SK-N-SH (cell line): ENCODE measurements around the gene PLEKHG5. TPM values are rescaled to one million over a fixed set of nuclear protein-coding genes. Genes with fewer than 3 reads are reported as not detected.
A peak's percentile ranks its signal among the peaks of the same experiment; 100 is the strongest.

Experiments used
- CTCF ChIA-PET: fragments of 300-600, 350-600 bp; formaldehyde crosslinking; extraction: SDS; loops from one replicate; lab custom pipeline; 2021; lab: Yijun Ruan, JAX
- POLR2A ChIA-PET: fragments of 350-600 bp; sonication (Branson Sonifier 250); formaldehyde crosslinking; extraction: SDS; loops from one replicate; lab custom pipeline; 2020; ENCODE audit warnings: antibody characterized with exemption, inconsistent platforms; lab: Yijun Ruan, JAX
- DNase-seq: peaks from one replicate; pipeline ENCODE4 v3.0.0; 2012
- H2AFZ ChIP-seq: fragments of 200-600 bp; sonication (generic); 2 replicates; pipeline ENCODE4 v1.8.1; 2016; ENCODE audit warnings: antibody characterized with exemption, mild to moderate bottlenecking, low read depth
- H3F3A ChIP-seq: fragments of 200-600 bp; sonication (generic); replicated peaks from 2 replicates; pipeline ENCODE3; 2016; ENCODE audit warnings: antibody characterized with exemption, mild to moderate bottlenecking; ENCODE audit not compliant: insufficient read depth
- H3K27ac ChIP-seq, 2 experiments: fragments of 200-500 bp in 1 of 2; fragments of 200-600 bp in 1 of 2; sonication (Bioruptor generic) in 1 of 2; sonication (generic), shearing (Covaris generic) in 1 of 2; 2 replicates each; pipeline versions ENCODE4 v1.5.1 to v1.6.1; 2014 to 2016; ENCODE audit warnings: low read depth in 2 of 2, inconsistent platforms in 1 of 2, low read length in 1 of 2, mild to moderate bottlenecking in 1 of 2, mixed read lengths in 1 of 2
- H3K27me3 ChIP-seq: fragments of 200-600 bp; sonication (generic), shearing (Covaris generic); 2 replicates; pipeline ENCODE4 v1.6.1; 2016; ENCODE audit warnings: mixed run types; ENCODE audit not compliant: insufficient read depth
- H3K36me3 ChIP-seq, 2 experiments: fragments of 200-500 bp in 1 of 2; fragments of 200-600 bp in 1 of 2; sonication (Bioruptor generic) in 1 of 2; sonication (generic) in 1 of 2; replicated peaks in 1 of 2; 2 replicates each; pipeline versions ENCODE3 to v1.5.1; 2014 to 2016; ENCODE audit warnings: low read length in 1 of 2, mild to moderate bottlenecking in 1 of 2; ENCODE audit not compliant: insufficient read depth in 2 of 2, control insufficient read depth in 1 of 2
- H3K4me1 ChIP-seq, 2 experiments: fragments of 200-500 bp in 1 of 2; fragments of 200-600 bp in 1 of 2; sonication (Bioruptor generic) in 1 of 2; sonication (generic), shearing (Covaris generic) in 1 of 2; 2 replicates each; pipeline versions ENCODE4 v1.5.1 to v1.6.1; 2014 to 2016; ENCODE audit warnings: low read depth in 1 of 2, low read length in 1 of 2, mixed run types in 1 of 2; ENCODE audit not compliant: insufficient read depth in 2 of 2, control insufficient read depth in 1 of 2
- H3K4me2 ChIP-seq: fragments of 200-600 bp; sonication (generic), shearing (Covaris generic); 2 replicates; pipeline ENCODE4 v1.6.1; 2017; ENCODE audit warnings: mixed run types
- H3K4me3 ChIP-seq, 2 experiments: fragments of 200-500 bp in 1 of 2; fragments of 200-600 bp in 1 of 2; sonication (Bioruptor generic) in 1 of 2; sonication (generic), shearing (Covaris generic) in 1 of 2; 2 replicates each; pipeline versions ENCODE4 v1.5.1 to v1.8.1; 2014 to 2016; ENCODE audit warnings: low read depth in 2 of 2, inconsistent platforms in 1 of 2, low read length in 1 of 2, mild to moderate bottlenecking in 1 of 2, mixed read lengths in 1 of 2, moderate library complexity in 1 of 2
- H3K79me2 ChIP-seq: fragments of 200-600 bp; sonication (generic); 2 replicates; pipeline ENCODE4 v1.8.1; 2017; ENCODE audit warnings: mild to moderate bottlenecking; ENCODE audit not compliant: insufficient read depth
- H3K9ac ChIP-seq: fragments of 200-600 bp; sonication (generic); 2 replicates; pipeline ENCODE4 v1.6.1; 2017; ENCODE audit warnings: mixed run types
- H3K9me2 ChIP-seq: fragments of 200-600 bp; sonication (generic); 2 replicates; pipeline ENCODE4 v1.6.1; 2017; ENCODE audit warnings: mixed run types
- H3K9me3 ChIP-seq: fragments of 200-600 bp; sonication (generic); 2 replicates; pipeline ENCODE4 v1.6.1; 2017; ENCODE audit warnings: mixed run types, mild to moderate bottlenecking, moderate library complexity
- H4K20me1 ChIP-seq: fragments of 200-600 bp; sonication (generic); 2 replicates; pipeline ENCODE4 v1.6.1; 2017; ENCODE audit warnings: mild to moderate bottlenecking, mixed run types; ENCODE audit not compliant: insufficient read depth
- ELF1 ChIP-seq: IDR thresholded peaks from 2 replicates; pipeline ENCODE4 v1.4.0; 2012
- EP300 ChIP-seq, 2 experiments: IDR thresholded peaks; 2 replicates each; pipeline versions ENCODE4 v1.4.0 to v1.6.1; 2012; ENCODE audit warnings: borderline replicate concordance in 1 of 2, low read depth in 1 of 2, low read length in 1 of 2
- EZH2phosphoT487 ChIP-seq: fragments of 200-600 bp; sonication (generic); IDR thresholded peaks from 2 replicates; pipeline ENCODE4 v1.6.1; 2017; ENCODE audit warnings: low read depth, mixed run types, mild to moderate bottlenecking, antibody characterized with exemption, moderate library complexity, borderline replicate concordance
- FOXJ3 ChIP-seq: sonication (generic); formaldehyde crosslinking; IDR thresholded peaks from 2 replicates; pipeline ENCODE4 v1.5.1; 2020; ENCODE audit warnings: mild to moderate bottlenecking, missing genetic modification reagents
- GATA2 ChIP-seq: sonication (generic); formaldehyde crosslinking; IDR thresholded peaks from 2 replicates; pipeline ENCODE4 v1.5.0; 2020; ENCODE audit warnings: mild to moderate bottlenecking, missing genetic modification reagents
- JUND ChIP-seq: IDR thresholded peaks from 2 replicates; pipeline ENCODE4 v1.4.0; 2012
- NFIC ChIP-seq: IDR thresholded peaks from 2 replicates; pipeline ENCODE4 v1.4.0; 2012; ENCODE audit warnings: borderline replicate concordance
- NRF1 ChIP-seq: IDR thresholded peaks from 2 replicates; pipeline ENCODE4 v1.6.1; 2012; ENCODE audit warnings: low read depth, mild to moderate bottlenecking, low read length
- RAD21 ChIP-seq: IDR thresholded peaks from 2 replicates; pipeline ENCODE4 v1.6.1; 2012; ENCODE audit warnings: mild to moderate bottlenecking, low read length
- RFX5 ChIP-seq: IDR thresholded peaks from 2 replicates; pipeline ENCODE4 v1.6.1; 2012; ENCODE audit warnings: mild to moderate bottlenecking, improper control_type of control experiment, low read length
- SIN3A ChIP-seq: IDR thresholded peaks from 2 replicates; pipeline ENCODE4 v1.6.1; 2012; ENCODE audit warnings: low read depth, mild to moderate bottlenecking, low read length, moderate library complexity, borderline replicate concordance
- SMC3 ChIP-seq: IDR thresholded peaks from 2 replicates; pipeline ENCODE4 v1.6.1; 2012; ENCODE audit warnings: low read depth, low read length, improper control_type of control experiment
- WGBS: methylation state at CpG from one replicate; pipeline ENCODE4 v1.1.6; 2017; ENCODE audit warnings: low lambda C conversion rate; 5-methylcytosine and 5-hydroxymethylcytosine counted together
- polyA plus RNA-seq, 3 experiments: library from polyadenylated mRNA; depleted of rRNA; stranded (reverse); fragments of >200 nt; gene quantifications; 2 replicates each; pipeline ENCODE4 v1.2.3, GENCODE V29; 2012
- TF ChIP-seq, protein P1 (sequence below): fragments of 200-600 bp; sonication (generic); IDR thresholded peaks from 2 replicates; pipeline ENCODE4 v1.6.1; 2017; ENCODE audit warnings: antibody characterized with exemption, mild to moderate bottlenecking, moderate library complexity
- TF ChIP-seq, protein P2 (sequence below): fragments of 150-350 bp; IDR thresholded peaks from 2 replicates; pipeline ENCODE4 v1.6.1; 2017; ENCODE audit warnings: antibody characterized with exemption, low read length, low read depth, borderline replicate concordance
- TF ChIP-seq, protein P3 (sequence below): fragments of 150-350 bp; IDR thresholded peaks from 2 replicates; pipeline ENCODE4 v1.6.1; 2016; ENCODE audit warnings: mild to moderate bottlenecking, low read depth, low read length

PLEKHG5 gene
- polyA plus RNA-seq, 1 of the 3 experiments (the other 2 are of a cell fraction), result 14.9 TPM

DNA sequence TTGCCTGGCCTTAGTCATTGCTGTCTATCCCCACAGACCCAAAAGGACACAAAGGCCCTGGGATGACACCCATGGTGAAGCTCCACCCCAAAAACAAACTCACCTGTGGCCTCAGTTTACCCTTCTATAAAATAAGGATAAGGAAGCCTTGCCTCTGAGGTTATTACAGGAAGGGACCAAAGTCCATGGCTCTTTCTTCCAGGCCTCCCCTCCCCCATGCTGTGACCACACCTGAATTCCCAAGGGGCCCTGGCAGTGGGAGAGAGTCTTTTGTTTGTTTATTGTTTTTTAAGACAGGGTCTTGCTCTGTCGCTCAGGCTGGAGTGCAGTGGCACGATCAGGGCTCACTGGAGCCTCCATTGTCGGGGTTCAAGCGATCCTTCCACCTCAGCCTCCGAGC, 15.0 kb downstream of the PLEKHG5 start:
- WGBS, result 96% methylated on average over 5 of the region's 5 CpGs
- POLR2A ChIA-PET, result no interaction called here

DNA sequence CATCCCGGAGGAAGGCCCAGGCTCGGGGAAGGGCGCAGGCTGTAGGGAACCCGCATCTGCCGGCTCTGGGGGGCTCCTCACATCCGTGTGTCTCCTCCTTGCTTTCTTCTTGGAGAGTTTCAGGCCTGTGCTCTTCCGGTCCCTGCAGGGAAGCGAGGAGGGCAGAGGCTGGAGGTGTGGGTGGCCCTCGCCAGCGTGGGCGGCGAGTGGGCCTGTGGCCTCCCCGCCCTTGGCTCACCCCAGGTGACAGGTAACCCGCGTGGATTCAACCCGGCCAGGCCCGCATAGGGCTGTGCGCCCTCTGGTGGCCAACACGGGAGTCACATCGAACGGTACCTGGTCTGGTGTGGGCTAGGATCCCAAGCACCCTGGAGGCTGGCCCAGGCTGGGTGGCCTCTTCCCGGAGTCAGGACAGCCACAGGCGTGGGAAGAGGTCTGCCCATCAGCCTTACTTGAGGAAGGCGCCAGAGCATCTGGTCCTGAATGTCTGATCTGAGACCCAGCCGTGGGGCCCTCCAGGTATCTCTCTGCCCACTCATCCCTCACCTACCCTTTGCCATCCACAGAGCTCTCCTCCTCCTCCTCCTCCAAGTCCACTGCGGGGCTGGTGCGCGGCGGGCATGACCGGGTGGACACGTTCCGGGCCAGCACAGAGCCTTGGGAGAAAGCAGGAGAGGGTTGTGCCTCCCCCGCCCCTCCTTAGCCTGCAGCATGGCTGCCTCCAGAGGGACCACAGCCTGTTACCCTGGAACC, 15.9 kb downstream of the PLEKHG5 start:
- H2AFZ ChIP-seq, result no peak overlapping the region
- no peaks in the 10 kb centered on the region for H3K9me2 ChIP-seq
- H3K4me2 ChIP-seq, result no peak overlapping the region
- ChIA-PET POLR2A (no interaction called here), CTCF (interaction anchor here (0.6 to 3.3 kb wide), 15 partner anchors 10 to 229 kb away, joined by 3 to 19 read pairs (median 4); partner anchors contain the start of genes NOL9, TAS1R1 and TNFRSF25)
- H4K20me1 ChIP-seq, result no peaks in the 10 kb centered on the region
- peaks cover 0 to 18% of the 10 kb centered on the region in 2 experiments for H3K36me3 ChIP-seq
- no peaks in the 10 kb centered on the region for H3K9me3 ChIP-seq
- DNase-seq, result peak; percentile 94
- no peaks in the 10 kb centered on the region for H3K27me3 ChIP-seq
- 55% methylated on average over 13 of the region's 33 CpGs for WGBS
- peak overlapping the region in 1 of 2 experiments; percentile 46; a peak in 1 of 4 replicates for H3K4me3 ChIP-seq
- no peaks in the 10 kb centered on the region for H3F3A ChIP-seq
- no peaks in the 10 kb centered on the region for H3K79me2 ChIP-seq
- H3K27ac ChIP-seq, result no peak overlapping the region
- H3K9ac ChIP-seq, result no peak overlapping the region
- peak; percentile 38; the same call in 1 of the 2 replicates for TF ChIP-seq SMC3
- TF ChIP-seq, protein P1, sequence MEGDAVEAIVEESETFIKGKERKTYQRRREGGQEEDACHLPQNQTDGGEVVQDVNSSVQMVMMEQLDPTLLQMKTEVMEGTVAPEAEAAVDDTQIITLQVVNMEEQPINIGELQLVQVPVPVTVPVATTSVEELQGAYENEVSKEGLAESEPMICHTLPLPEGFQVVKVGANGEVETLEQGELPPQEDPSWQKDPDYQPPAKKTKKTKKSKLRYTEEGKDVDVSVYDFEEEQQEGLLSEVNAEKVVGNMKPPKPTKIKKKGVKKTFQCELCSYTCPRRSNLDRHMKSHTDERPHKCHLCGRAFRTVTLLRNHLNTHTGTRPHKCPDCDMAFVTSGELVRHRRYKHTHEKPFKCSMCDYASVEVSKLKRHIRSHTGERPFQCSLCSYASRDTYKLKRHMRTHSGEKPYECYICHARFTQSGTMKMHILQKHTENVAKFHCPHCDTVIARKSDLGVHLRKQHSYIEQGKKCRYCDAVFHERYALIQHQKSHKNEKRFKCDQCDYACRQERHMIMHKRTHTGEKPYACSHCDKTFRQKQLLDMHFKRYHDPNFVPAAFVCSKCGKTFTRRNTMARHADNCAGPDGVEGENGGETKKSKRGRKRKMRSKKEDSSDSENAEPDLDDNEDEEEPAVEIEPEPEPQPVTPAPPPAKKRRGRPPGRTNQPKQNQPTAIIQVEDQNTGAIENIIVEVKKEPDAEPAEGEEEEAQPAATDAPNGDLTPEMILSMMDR, result peak; percentile 83
- no peak for TF ChIP-seq NFIC
- TF ChIP-seq NRF1, result no peak
- TF ChIP-seq RAD21, result peak; percentile 31; the same call in 1 of the 2 replicates
- TF ChIP-seq FOXJ3 (CRISPR knock-in tag), result no peak
- no peak for TF ChIP-seq JUND
- no peak for TF ChIP-seq EP300 (IDR thresholded peaks at IDR 0.05; ENCODE audit: borderline replicate concordance in 1 of 2, low read depth in 1 of 2, low read length in 1 of 2)
- TF ChIP-seq RFX5, result no peak
- TF ChIP-seq SIN3A, result no peak
- no peak for TF ChIP-seq EZH2phosphoT487
- TF ChIP-seq, protein P2, sequence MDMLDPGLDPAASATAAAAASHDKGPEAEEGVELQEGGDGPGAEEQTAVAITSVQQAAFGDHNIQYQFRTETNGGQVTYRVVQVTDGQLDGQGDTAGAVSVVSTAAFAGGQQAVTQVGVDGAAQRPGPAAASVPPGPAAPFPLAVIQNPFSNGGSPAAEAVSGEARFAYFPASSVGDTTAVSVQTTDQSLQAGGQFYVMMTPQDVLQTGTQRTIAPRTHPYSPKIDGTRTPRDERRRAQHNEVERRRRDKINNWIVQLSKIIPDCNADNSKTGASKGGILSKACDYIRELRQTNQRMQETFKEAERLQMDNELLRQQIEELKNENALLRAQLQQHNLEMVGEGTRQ, result no peak
- peaks cover 0 to 2% of the 10 kb centered on the region in 2 experiments; a peak in 1 of 4 replicates for H3K4me1 ChIP-seq

More for the DNA sequence above, 15.0 kb downstream of the PLEKHG5 start:
- no peak for DNase-seq
- Histone ChIP-seq H3K79me2 (no peaks in the 10 kb centered on the region), H3K27ac (no peak overlapping the region), H2AFZ (no peak overlapping the region), H3K9me2 (no peaks in the 10 kb centered on the region), H3K36me3 (peaks cover 0 to 13% of the 10 kb centered on the region in 2 experiments), H3K4me2 (no peak overlapping the region), H4K20me1 (no peaks in the 10 kb centered on the region), H3K4me3 (no peak overlapping the region), H3K9ac (no peak overlapping the region), H3K9me3 (no peaks in the 10 kb centered on the region), H3K4me1 (peaks cover 0 to 2% of the 10 kb centered on the region in 2 experiments; a peak in 1 of 4 replicates), H3F3A (no peaks in the 10 kb centered on the region), H3K27me3 (no peaks in the 10 kb centered on the region)
- CTCF ChIA-PET, result interaction anchor here (0.9 to 3.3 kb wide), 11 partner anchors 9 to 230 kb away, joined by 3 to 19 read pairs (median 6); partner anchors contain the start of genes NOL9, TAS1R1 and TNFRSF25
- TF ChIP-seq ELF1 (no peak), RAD21 (no peak), EZH2phosphoT487 (no peak), GATA2 (no peak)
- TF ChIP-seq, protein P3, sequence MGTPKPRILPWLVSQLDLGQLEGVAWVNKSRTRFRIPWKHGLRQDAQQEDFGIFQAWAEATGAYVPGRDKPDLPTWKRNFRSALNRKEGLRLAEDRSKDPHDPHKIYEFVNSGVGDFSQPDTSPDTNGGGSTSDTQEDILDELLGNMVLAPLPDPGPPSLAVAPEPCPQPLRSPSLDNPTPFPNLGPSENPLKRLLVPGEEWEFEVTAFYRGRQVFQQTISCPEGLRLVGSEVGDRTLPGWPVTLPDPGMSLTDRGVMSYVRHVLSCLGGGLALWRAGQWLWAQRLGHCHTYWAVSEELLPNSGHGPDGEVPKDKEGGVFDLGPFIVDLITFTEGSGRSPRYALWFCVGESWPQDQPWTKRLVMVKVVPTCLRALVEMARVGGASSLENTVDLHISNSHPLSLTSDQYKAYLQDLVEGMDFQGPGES, result no peak
